ENCODE data around the gene PCDHGB1.
"Not testable (repeated sequence)": the region's sequence is repeated elsewhere in the genome, so short reads cannot be mapped to it uniquely, and the experiment has no call there.

The PCDHGB1 gene

GRCh38 chr5:141349917-141350619 is at the start of gene PCDHGB1:
PCDHGB1 (plus strand) TSS chr5:141350099; CDS start chr5:141350261, 162 bp downstream.
- peak; percentile 94 for TF ChIP-seq CTCF (IDR thresholded peaks at IDR 0.05; ENCODE audit: low read depth, low read length)
- peak within 1 kb of the TSS; percentile 72 for H3K4me3 ChIP-seq (ENCODE audit: low read depth, low read length)

GRCh38 chr5:141303756-141304155 is 46.1 kb upstream of the PCDHGB1 start, which contains the start of gene SLC25A2:
SLC25A2 (minus strand) TSS chr5:141304049; CDS start chr5:141303865, 184 bp downstream.
- H3K4me3 ChIP-seq (ENCODE audit: low read depth, low read length): no peak within 1 kb of the TSS
- no peak for TF ChIP-seq CTCF (IDR thresholded peaks at IDR 0.05; ENCODE audit: low read depth, low read length)

GRCh38 chr5:141306630-141307029 is 43.3 kb upstream of the PCDHGB1 start:
- no peak for TF ChIP-seq CTCF (IDR thresholded peaks at IDR 0.05; ENCODE audit: low read depth, low read length)
- H3K4me3 ChIP-seq (ENCODE audit: low read depth, low read length): no peak overlapping the region

- TF ChIP-seq CTCF (IDR thresholded peaks at IDR 0.05; ENCODE audit: low read depth, low read length): no peak
Observed at GRCh38 chr5:141313711-141314110, 36.2 kb upstream of the PCDHGB1 start.

GRCh38 chr5:141316963-141317362 is 32.9 kb upstream of the PCDHGB1 start:
- H3K4me3 ChIP-seq (ENCODE audit: low read depth, low read length): not testable (repeated sequence)

More at GRCh38 chr5:141313711-141314110, 36.2 kb upstream of the PCDHGB1 start:
- no peak overlapping the region for H3K4me3 ChIP-seq (ENCODE audit: low read depth, low read length)

GRCh38 chr5:141319202-141319601 is 30.7 kb upstream of the PCDHGB1 start:
- TF ChIP-seq CTCF (IDR thresholded peaks at IDR 0.05; ENCODE audit: low read depth, low read length): no peak
- H3K4me3 ChIP-seq (ENCODE audit: low read depth, low read length): peak overlapping the region; percentile 90; the same call in 1 of the 2 replicates

GRCh38 chr5:141319699-141320098 is 30.2 kb upstream of the PCDHGB1 start:
- TF ChIP-seq CTCF (IDR thresholded peaks at IDR 0.05; ENCODE audit: low read depth, low read length): no peak
- peak overlapping the region; percentile 90 for H3K4me3 ChIP-seq (ENCODE audit: low read depth, low read length)

All from WI38 (cell line).